HPDE6-E6E7 (cell line): ENCODE results near the gene MAPK8.

Experiments used
- DNase-seq: peaks from one replicate; pipeline ENCODE4 v3.0.0; 2011; ENCODE audit warnings: missing footprints; ENCODE audit errors: extremely low spot score

MAPK8 gene

GRCh38 chr10:48477141-48477540, 170.7 kb downstream of the MAPK8 start:
- no peak for DNase-seq

GRCh38 chr10:48477616-48478015, 171.1 kb downstream of the MAPK8 start:
- DNase-seq, result no peak

DNA sequence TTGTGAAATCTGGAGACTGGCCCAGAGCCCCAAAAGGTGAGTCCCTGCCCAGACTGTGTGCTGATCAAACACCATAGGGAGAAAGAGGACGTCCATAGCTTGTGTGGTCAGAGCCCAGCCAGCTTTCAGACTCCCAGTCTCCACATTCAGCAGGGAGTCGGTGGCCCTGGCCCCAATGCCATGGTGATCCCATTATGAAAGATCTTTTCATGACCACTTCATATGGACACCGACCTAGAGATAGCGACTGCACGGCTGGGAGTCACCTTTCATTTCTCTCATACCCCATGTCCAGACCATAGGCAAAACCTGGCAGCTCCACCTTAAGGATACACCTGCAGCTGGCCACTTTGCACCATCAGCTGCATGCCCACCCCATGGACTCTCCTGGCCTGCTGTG, 172.0 kb downstream of the MAPK8 start:
- DNase-seq, result no peak

DNA sequence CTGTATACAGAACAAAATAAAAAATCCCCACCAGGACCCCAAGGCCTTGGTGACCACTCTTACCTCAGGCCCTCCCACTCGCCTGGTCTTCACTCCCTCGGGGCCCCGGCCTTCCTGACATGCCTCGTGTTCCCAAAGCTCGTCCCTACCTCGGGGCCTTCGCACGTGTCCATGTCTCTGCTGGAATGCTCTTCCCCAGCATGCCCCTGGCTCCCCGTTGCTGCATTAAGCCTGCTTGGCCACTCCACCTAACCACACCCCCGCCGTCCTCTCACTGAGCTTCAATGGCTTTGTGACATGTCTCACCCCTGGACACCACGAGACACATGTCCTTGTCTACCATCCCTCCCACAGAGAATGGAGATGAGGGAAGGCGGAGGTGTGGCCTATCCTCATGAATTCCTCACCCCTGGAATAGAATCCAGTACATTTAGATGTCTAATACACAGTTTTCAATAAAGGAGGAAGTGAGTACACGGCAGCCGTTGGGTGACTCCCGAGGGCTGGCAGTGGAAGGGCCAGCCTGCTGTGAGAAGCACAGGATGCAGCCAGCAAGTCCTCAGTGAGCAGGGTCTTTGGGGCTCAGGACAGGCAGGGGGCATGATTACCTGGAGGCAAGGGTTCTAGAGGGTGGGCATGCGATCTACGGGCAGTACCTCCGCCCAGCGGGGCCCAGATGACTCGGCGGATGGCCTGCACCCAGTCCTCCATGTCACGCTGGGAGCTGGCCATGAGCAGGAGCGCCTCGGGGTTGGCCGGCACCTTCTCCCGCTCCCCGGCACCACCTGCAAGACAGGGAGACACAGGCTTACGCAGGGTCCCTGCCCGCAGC, 172.7 kb downstream of the MAPK8 start:
- DNase-seq, result no peak

DNA sequence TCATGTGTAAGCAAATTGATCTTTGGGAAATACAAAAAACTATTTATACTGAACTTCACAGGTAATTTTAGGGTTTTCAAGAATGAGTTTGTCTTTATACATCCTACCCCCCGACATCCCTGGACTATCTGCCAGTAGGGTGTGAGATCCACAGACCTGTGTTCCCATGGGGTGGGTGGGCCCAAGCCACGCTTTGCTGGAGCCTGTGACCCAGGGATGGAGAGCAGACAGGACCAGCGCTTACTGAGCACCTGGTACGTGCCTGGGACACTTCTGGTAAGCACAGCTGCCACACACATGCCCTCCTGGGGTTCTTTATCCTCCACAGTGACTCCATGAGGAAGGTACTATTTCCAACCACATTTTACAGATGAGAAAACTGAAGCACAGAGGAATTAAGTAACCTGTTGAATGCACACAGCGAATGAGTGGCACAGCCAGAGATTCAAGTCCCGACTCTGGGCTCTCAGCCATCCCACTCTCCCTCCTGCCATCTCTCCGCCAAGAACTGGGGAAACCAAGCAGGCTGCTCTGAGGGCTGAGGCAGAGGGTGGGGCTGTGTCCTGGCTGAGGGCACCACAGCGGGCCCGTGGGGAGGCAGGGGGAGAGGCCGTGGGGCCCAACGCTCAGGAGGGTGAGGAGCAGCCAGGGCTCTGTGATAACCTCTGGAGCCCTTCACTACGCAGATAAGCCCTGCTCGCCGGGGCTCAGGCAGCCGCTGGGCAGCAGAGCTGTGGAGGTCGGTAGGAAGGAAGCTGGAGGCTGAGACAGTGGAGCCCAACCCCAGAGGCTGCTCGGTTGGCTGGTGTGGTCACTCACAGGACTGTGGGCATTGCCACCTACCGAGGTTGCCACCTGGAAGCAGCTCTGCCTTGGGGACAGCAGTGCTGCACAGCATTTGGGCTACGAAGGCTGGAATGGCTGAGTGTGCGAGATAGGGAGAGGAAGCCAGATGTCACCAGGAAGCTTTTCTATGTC, 174.2 kb downstream of the MAPK8 start:
- no peak for DNase-seq

- no peak for DNase-seq
These were observed 174.9 kb downstream of the MAPK8 start for GRCh38 chr10:48481385-48481784.

DNA sequence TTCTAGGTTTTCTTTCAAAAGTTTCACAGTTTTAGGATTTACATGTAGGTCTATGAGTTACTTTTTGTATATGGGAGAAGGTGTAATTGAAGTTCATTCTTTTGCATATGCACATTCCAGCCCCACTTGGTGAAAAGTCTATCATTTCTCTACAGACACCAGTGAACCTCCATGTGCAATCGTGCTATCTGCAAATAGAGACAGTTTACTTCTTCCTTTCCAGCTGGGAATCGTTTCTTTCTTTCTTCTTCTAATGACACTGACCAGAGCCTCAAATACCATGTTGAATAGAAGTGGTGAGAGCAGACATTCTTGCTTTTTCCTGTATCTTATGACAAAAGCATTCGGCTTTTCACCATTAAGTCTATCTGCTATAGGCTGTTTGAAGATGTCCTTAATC, 175.7 kb downstream of the MAPK8 start:
- no peak for DNase-seq

- no peak for DNase-seq
These were observed 178.4 kb downstream of the MAPK8 start for GRCh38 chr10:48484911-48485310.

GRCh38 chr10:48485711-48486110, 179.2 kb downstream of the MAPK8 start:
- no peak for DNase-seq

DNA sequence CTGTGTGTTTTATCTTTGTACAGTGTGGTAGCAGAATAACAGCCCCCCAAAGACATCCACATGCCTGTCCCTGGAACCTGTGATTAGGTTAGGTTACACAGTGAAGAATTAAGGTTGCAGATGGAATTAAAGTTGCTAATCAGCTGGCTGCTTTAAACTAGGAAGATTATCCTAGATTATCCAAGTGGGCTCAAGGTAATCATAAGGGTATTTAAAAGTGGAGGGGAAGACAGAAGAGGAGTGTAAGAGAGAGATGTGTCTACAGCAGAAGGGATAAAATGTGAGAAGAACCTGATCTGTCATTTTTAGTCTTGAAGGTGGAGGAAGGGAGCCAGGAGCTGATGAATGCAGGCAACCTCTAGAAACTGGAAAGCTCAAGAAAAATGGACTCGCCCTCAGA, 180.8 kb downstream of the MAPK8 start:
- DNase-seq, result no peak
